K562 (cell line): Measurements from ENCODE around the gene AKAP7. TPM values are rescaled to one million over a fixed set of nuclear protein-coding genes. Genes with fewer than 3 reads are reported as not detected.

Experiments used
- ATAC-seq: fragments of 200-7000 bp; cut with Tn5 transposase; 3 replicates; pipeline ENCODE4 v1.9.1; 2020; ENCODE audit warnings: moderate library complexity
- BruUV-seq: library from RNA; stranded (reverse); fragments of 400-500 nt; replicated peaks from 2 replicates; lab custom pipeline; 2021; lab: Mats Ljungman, UMichigan
- CTCF ChIA-PET: fragments of 300-600 bp; formaldehyde crosslinking; extraction: SDS; loops from one replicate; lab custom pipeline; 2021; ENCODE audit warnings: low intra/inter-chr PET ratio; lab: Yijun Ruan, JAX
- POLR2A ChIA-PET: fragments of 300-600, 350-650 bp; sonication (Branson Sonifier 250); formaldehyde crosslinking; extraction: SDS; loops from one replicate; lab custom pipeline; 2021; ENCODE audit warnings: antibody characterized with exemption, inconsistent platforms; lab: Yijun Ruan, JAX
- DNase-seq, 4 experiments: peaks; one replicate each; pipeline versions ENCODE4 v3.0.0 to v3.0.0-alpha.2; 2011 to 2018; ENCODE audit warnings: low spot score in 3 of 4, mixed read lengths in 3 of 4; ENCODE audit errors: extremely low read depth in 1 of 4
- FAIRE-seq: peaks from 2 replicates; lab custom pipeline; 2011; peaks lifted over from hg19 to GRCh38; lab: Jason Lieb, UNC
- H2AFZ ChIP-seq: 2 replicates; pipeline ENCODE4 v1.6.0; 2011; ENCODE audit warnings: low read depth, low read length, control low read depth, inconsistent platforms
- H3K27ac ChIP-seq: fragments of 200-600 bp; 3 replicates; pipeline ENCODE4 v1.8.0; 2011; ENCODE audit warnings: low read depth, mild to moderate bottlenecking, control low read depth, inconsistent platforms, low read length, moderate library complexity, mixed read lengths; ENCODE audit errors: extremely low read depth
- H3K27me3 ChIP-seq, 2 experiments: fragments of 300-600 bp in 1 of 2; 2 replicates in 1 of 2; 3 replicates in 1 of 2; pipeline versions ENCODE4 v1.6.0 to v1.8.0; 2011; ENCODE audit warnings: inconsistent platforms in 2 of 2, low read length in 2 of 2, mild to moderate bottlenecking in 1 of 2, mixed read lengths in 1 of 2, moderate library complexity in 1 of 2; ENCODE audit not compliant: control insufficient read depth in 2 of 2, insufficient read depth in 2 of 2
- H3K36me3 ChIP-seq: fragments of 300-600 bp; 3 replicates; pipeline ENCODE4 v1.8.0; 2011; ENCODE audit warnings: mild to moderate bottlenecking, low read length, inconsistent platforms; ENCODE audit not compliant: control insufficient read depth, insufficient read depth
- H3K4me1 ChIP-seq, 2 experiments: fragments of 200-600 bp in 1 of 2; replicated peaks in 1 of 2; 2 replicates in 1 of 2; 3 replicates in 1 of 2; pipeline versions ENCODE4 v1.5.1 to v1.8.0; 2011; ENCODE audit warnings: inconsistent platforms in 2 of 2, low read length in 2 of 2, mild to moderate bottlenecking in 1 of 2, mixed read lengths in 1 of 2, moderate library complexity in 1 of 2; ENCODE audit not compliant: control insufficient read depth in 2 of 2, insufficient read depth in 2 of 2
- H3K4me2 ChIP-seq: 2 replicates; pipeline ENCODE4 v1.6.1; 2011; ENCODE audit warnings: low read length, control low read depth, inconsistent platforms, mixed read lengths; ENCODE audit not compliant: insufficient read depth
- H3K4me3 ChIP-seq: fragments of 200-600 bp; sonication (generic), shearing (Covaris generic); 2 replicates; pipeline ENCODE4 v1.5.1; 2016; ENCODE audit warnings: control low read depth, inconsistent platforms
- H3K79me2 ChIP-seq: fragments of 200-600 bp; 3 replicates; pipeline ENCODE4 v1.8.0; 2011; ENCODE audit warnings: low read length, inconsistent platforms; ENCODE audit not compliant: control insufficient read depth, insufficient read depth
- H3K9ac ChIP-seq, 2 experiments: 2 replicates each; pipeline versions ENCODE4 v1.6.0 to v1.6.1; 2011; ENCODE audit warnings: low read depth in 2 of 2, low read length in 2 of 2, control low read depth in 1 of 2, inconsistent platforms in 1 of 2, mild to moderate bottlenecking in 1 of 2, mixed read lengths in 1 of 2; ENCODE audit not compliant: insufficient read depth in 1 of 2
- H3K9me1 ChIP-seq: one replicate; pipeline ENCODE4 v1.6.0; 2011; ENCODE audit warnings: inconsistent platforms, mild to moderate bottlenecking, low read length, moderate library complexity; ENCODE audit not compliant: control insufficient read depth, insufficient read depth
- H3K9me3 ChIP-seq: replicated peaks from 2 replicates; pipeline ENCODE4 v1.5.1; 2011; ENCODE audit warnings: low read depth, low read length, inconsistent platforms; ENCODE audit not compliant: control insufficient read depth, insufficient read depth
- H4K20me1 ChIP-seq: replicated peaks from 2 replicates; pipeline ENCODE4 v1.6.1; 2011; ENCODE audit warnings: low read length, inconsistent platforms, mixed read lengths; ENCODE audit not compliant: control insufficient read depth, insufficient read depth
- BHLHE40 ChIP-seq: IDR thresholded peaks from 2 replicates; pipeline ENCODE4 v1.6.1; 2011; ENCODE audit warnings: low read length, improper control_type of control experiment
- CGGBP1 ChIP-seq: fragments of 250-450 bp; sonication (Bioruptor Pico); IDR thresholded peaks from 2 replicates; pipeline ENCODE4 v1.9.0; 2021; ENCODE audit warnings: mild to moderate bottlenecking
- CHD1 ChIP-seq: fragments of 200-600 bp; sonication (generic); IDR thresholded peaks from one replicate; pipeline ENCODE4 v1.6.1; 2012; ENCODE audit warnings: mild to moderate bottlenecking, moderate library complexity, low read length, inconsistent platforms
- CTCF ChIP-seq, 3 experiments: IDR thresholded peaks in 2 of 3; conservative IDR thresholded peaks in 1 of 3; 2 replicates each; pipeline ENCODE4 v1.5.1; 2011 to 2012; ENCODE audit warnings: low read length in 3 of 3, mild to moderate bottlenecking in 3 of 3, control low read depth in 2 of 3, improper control_type of control experiment in 1 of 3, inconsistent platforms in 1 of 3, low read depth in 1 of 3, mixed read lengths in 1 of 3, moderate library complexity in 1 of 3; ENCODE audit not compliant: insufficient read depth in 2 of 3
- NCOA6 ChIP-seq: fragments of 450-650 bp; IDR thresholded peaks from 2 replicates; pipeline ENCODE4 v1.6.1; 2017; ENCODE audit warnings: mild to moderate bottlenecking
- RAD21 ChIP-seq, 2 experiments: fragments of 250-450 bp in 1 of 2; fragments of 450-650 bp in 1 of 2; sonication (Bioruptor Pico) in 1 of 2; formaldehyde crosslinking in 1 of 2; IDR thresholded peaks in 1 of 2; conservative IDR thresholded peaks in 1 of 2; 2 replicates each; pipeline versions ENCODE4 v1.4.0 to v1.8.0; 2020 to 2022; ENCODE audit warnings: mild to moderate bottlenecking in 2 of 2, moderate library complexity in 1 of 2
- TRIM25 ChIP-seq: fragments of 450-650 bp; IDR thresholded peaks from 2 replicates; pipeline ENCODE4 v1.7.0; 2016; ENCODE audit warnings: borderline replicate concordance
- XRCC5 ChIP-seq: fragments of 200-400 bp; formaldehyde crosslinking; IDR thresholded peaks from 2 replicates; pipeline ENCODE4 v1.6.1; 2017; ENCODE audit warnings: low read depth, mild to moderate bottlenecking, low read length
- WGBS: fragments of 100-300 bp; shearing (Covaris generic); methylation state at CpG from one replicate; pipeline ENCODE4 v1.1.6; 2016; ENCODE audit warnings: low coverage, mixed read lengths; ENCODE audit not compliant: insufficient coverage; ENCODE audit errors: missing lambda C conversion rate; 5-methylcytosine and 5-hydroxymethylcytosine counted together
- in situ Hi-C: fragments of 300-500 bp; cut with MboI; formaldehyde crosslinking; loops from 4 replicates; pipeline ENCODE4 v1.15.0; 2018; ENCODE audit warnings: inconsistent platforms, mixed read lengths
- intact Hi-C: fragments of 100-400 bp; cut with micrococcal nuclease; formaldehyde crosslinking; loops from 2 replicates; pipeline ENCODE4 v1.14.2; 2022
- polyA plus RNA-seq, 8 experiments: library from polyadenylated mRNA; depleted of rRNA in 4 of 8; stranded (reverse) in 5 of 8; unstranded in 3 of 8; fragments of >200 nt; fragmentation: Nextera tagmentation in 2 of 8; fragmentation: Illumina TruSeq in 1 of 8; extraction: Ambion mirVana in 2 of 8; extraction: Trizol in 1 of 8; gene quantifications; 2 replicates each; pipeline versions ENCODE4 v1.2.1 to v1.2.3, GENCODE V29; 2011 to 2014; ENCODE audit warnings: inconsistent platforms in 1 of 8, missing spikeins in 1 of 8
- total RNA-seq, 7 experiments: library from RNA; depleted of rRNA in 6 of 7; stranded (reverse); fragments of >200 nt in 6 of 7; fragmentation: Illumina TruSeq in 2 of 7; extraction: Trizol in 2 of 7; gene quantifications; 2 replicates each; pipeline versions ENCODE4 v1.2.1 to v1.2.3, GENCODE V29; 2011 to 2021; ENCODE audit warnings: low replicate concordance in 1 of 7

Gene AKAP7
- total and polyA plus RNA-seq, 9 of the 15 experiments (the other 6 are each of a cell fraction or from before 2014, with no cell fraction given) = 0.82 to 2.6 (median 1.6) TPM

- Histone ChIP-seq H3K9me1 (no peaks in the 10 kb centered on the region), H3K36me3 (no peaks in the 10 kb centered on the region), H2AFZ (no peak overlapping the region), H3K4me2 (no peak overlapping the region), H3K27me3 (no peaks in the 10 kb centered on the region), H3K9me3 (no peaks in the 10 kb centered on the region), H3K4me3 (no peak overlapping the region), H3K9ac (no peak overlapping the region), H3K79me2 (no peaks in the 10 kb centered on the region), H4K20me1 (no peaks in the 10 kb centered on the region; the same call in 1 of the 2 replicates), H3K4me1 (no peaks in the 10 kb centered on the region), H3K27ac (no peak overlapping the region)
- POLR2A ChIA-PET = no interaction called here
- intact Hi-C loops (loop anchor here (5.0 kb wide), 1 partner anchor 333 kb away; no protein-coding TSS in a partner anchor), in situ Hi-C loops (no loop called here)
- TF ChIP-seq RAD21 (CRISPR knock-in tag; conservative IDR thresholded peaks at IDR 0.05 in 1 of 2, IDR thresholded peaks at IDR 0.05 in 1 of 2) = peak in 1 of 2 experiments; percentile 43; a peak in 1 of 4 replicates
- TF ChIP-seq BHLHE40 = no peak
- TF ChIP-seq NCOA6 = no peak
- peak; percentile 49 to 58 (median 51); a peak in 5 of 6 replicates for TF ChIP-seq CTCF (IDR thresholded peaks at IDR 0.05 in 2 of 3, conservative IDR thresholded peaks at IDR 0.05 in 1 of 3; ENCODE audit: insufficient read depth in 2 of 3, low read depth in 1 of 3, low read length in 3 of 3)
- TF ChIP-seq TRIM25 = no peak
- TF ChIP-seq XRCC5 = no peak
- TF ChIP-seq CGGBP1 = no peak
- no peak for TF ChIP-seq CHD1
- WGBS = 15% methylated on average over 10 of the region's 10 CpGs
- CTCF ChIA-PET = interaction anchor here (1.3 kb wide), 1 partner anchor 335 kb away, joined by 3 read pairs; no protein-coding TSS in a partner anchor
- BruUV-seq = no TSS peak
- DNase-seq (peak in 2 of 4 experiments; percentile 11 to 15), FAIRE-seq (no peak), ATAC-seq (peak; percentile 80)
Measured at GRCh38 chr6:131199568-131200272, 64.5 kb downstream of the AKAP7 start.
